A549 (cell line): ENCODE data around the gene KCP. TPM values are rescaled to one million over a fixed set of nuclear protein-coding genes. Genes with fewer than 3 reads are reported as not detected.

Source experiments
- ATAC-seq, 2 experiments: fragments of 200-7000 bp in 1 of 2; fragments of >200 bp in 1 of 2; cut with Nextera tagmentation in 1 of 2; cut with Tn5 transposase in 1 of 2; 3 replicates each; pipeline versions ENCODE4 v1.8.0 to v1.9.1; 2018 to 2020; ENCODE audit warnings: mild to moderate bottlenecking in 1 of 2, moderate library complexity in 1 of 2
- CTCF ChIA-PET: fragments of 300-600 bp; sonication (Branson Sonifier 250); formaldehyde crosslinking; extraction: SDS; loops from one replicate; lab custom pipeline; 2021; ENCODE audit warnings: antibody characterized with exemption, inconsistent platforms; lab: Yijun Ruan, JAX
- POLR2A ChIA-PET: fragments of 350-600 bp; formaldehyde crosslinking; extraction: SDS; loops from one replicate; lab custom pipeline; 2021; ENCODE audit warnings: antibody characterized with exemption, inconsistent platforms; lab: Yijun Ruan, JAX
- DNase-seq, 2 experiments: peaks; one replicate each; pipeline versions ENCODE4 v3.0.0 to v3.0.0-alpha.2; 2011 to 2016; ENCODE audit warnings: low read depth in 1 of 2, low spot score in 1 of 2
- FAIRE-seq: peaks from 2 replicates; lab custom pipeline; 2011; peaks lifted over from hg19 to GRCh38; lab: Jason Lieb, UNC
- H3K27ac ChIP-seq, 2 experiments: fragments of >200 bp; sonication (Bioruptor Twin); formaldehyde crosslinking; 3 replicates each; pipeline ENCODE4 v1.5.1; 2016 to 2017
- H3K4me1 ChIP-seq: fragments of >200 bp; sonication (Bioruptor Twin); formaldehyde crosslinking; 3 replicates; pipeline ENCODE4 v1.6.1; 2016
- H3K4me2 ChIP-seq: fragments of >200 bp; sonication (Bioruptor Twin); formaldehyde crosslinking; 3 replicates; pipeline ENCODE4 v1.6.1; 2016
- H3K4me3 ChIP-seq: fragments of >200 bp; sonication (Bioruptor Twin); formaldehyde crosslinking; 3 replicates; pipeline ENCODE4 v1.5.1; 2016
- H3K9me3 ChIP-seq: fragments of >200 bp; sonication (Bioruptor Twin); formaldehyde crosslinking; 3 replicates; pipeline ENCODE4 v1.6.1; 2016
- BHLHE40 ChIP-seq: IDR thresholded peaks from 2 replicates; pipeline ENCODE4 v1.6.1; 2012; ENCODE audit warnings: low read depth, low read length, inconsistent platforms
- CBX8 ChIP-seq: fragments of 200-600 bp; sonication (generic); IDR thresholded peaks from 2 replicates; pipeline ENCODE4 v1.6.1; 2016
- CEBPB ChIP-seq, 2 experiments: fragments of >200 bp in 1 of 2; sonication (Bioruptor Twin) in 1 of 2; formaldehyde crosslinking in 1 of 2; IDR thresholded peaks; 2 replicates each; pipeline ENCODE4 v1.6.1; 2012 to 2016
- EHMT2 ChIP-seq: fragments of 200-600 bp; sonication (generic); IDR thresholded peaks from 2 replicates; pipeline ENCODE4 v1.6.1; 2016; ENCODE audit warnings: antibody characterized with exemption, low read depth, mild to moderate bottlenecking, moderate library complexity
- EP300 ChIP-seq, 2 experiments: fragments of >200 bp; sonication (Bioruptor Twin); formaldehyde crosslinking; IDR thresholded peaks; 2 replicates in 1 of 2; 3 replicates in 1 of 2; pipeline ENCODE4 v1.6.1; 2016 to 2017
- ESRRA ChIP-seq: fragments of 150-350 bp; IDR thresholded peaks from 2 replicates; pipeline ENCODE4 v1.6.1; 2014; ENCODE audit warnings: mild to moderate bottlenecking, low read length, borderline replicate concordance
- FOSL2 ChIP-seq, 2 experiments: fragments of 450-650 bp in 1 of 2; fragments of >200 bp in 1 of 2; sonication (Bioruptor Twin) in 1 of 2; formaldehyde crosslinking; IDR thresholded peaks; 2 replicates each; pipeline versions ENCODE4 v1.5.0 to v1.6.1; 2016 to 2020; ENCODE audit warnings: mild to moderate bottlenecking in 1 of 2, moderate library complexity in 1 of 2
- FOXS1 ChIP-seq: fragments of 250-450 bp; sonication (Bioruptor Pico); IDR thresholded peaks from 2 replicates; pipeline ENCODE4 v1.5.0; 2020; ENCODE audit warnings: mild to moderate bottlenecking, moderate library complexity
- GATA3 ChIP-seq: IDR thresholded peaks from 2 replicates; pipeline ENCODE4 v1.6.1; 2012; ENCODE audit warnings: borderline replicate concordance
- HEYL ChIP-seq: fragments of 250-450 bp; sonication (Bioruptor Pico); IDR thresholded peaks from 2 replicates; pipeline ENCODE4 v1.8.0; 2021; ENCODE audit warnings: mild to moderate bottlenecking, moderate library complexity
- HOXB13 ChIP-seq: fragments of 250-450 bp; sonication (Bioruptor Pico); IDR thresholded peaks from 2 replicates; pipeline ENCODE4 v1.5.0; 2020; ENCODE audit warnings: low read depth, mild to moderate bottlenecking, moderate library complexity
- HOXB5 ChIP-seq: fragments of 250-450 bp; sonication (Bioruptor Pico); IDR thresholded peaks from 2 replicates; pipeline ENCODE4 v1.5.0; 2020; ENCODE audit warnings: mild to moderate bottlenecking, moderate library complexity
- MAFK ChIP-seq: fragments of 450-650 bp; IDR thresholded peaks from 2 replicates; pipeline ENCODE4 v1.6.1; 2014; ENCODE audit not compliant: partially characterized antibody
- MAZ ChIP-seq: fragments of 150-350 bp; IDR thresholded peaks from 2 replicates; pipeline ENCODE4 v1.6.1; 2014; ENCODE audit warnings: antibody characterized with exemption, low read depth, low read length, borderline replicate concordance
- NFE2L2 ChIP-seq: fragments of 150-350 bp; conservative IDR thresholded peaks from 2 replicates; pipeline ENCODE4 v1.6.1; 2014; ENCODE audit warnings: low read length
- NPAS2 ChIP-seq: fragments of 250-450 bp; sonication (Bioruptor Pico); IDR thresholded peaks from 2 replicates; pipeline ENCODE4 v1.8.0; 2022; ENCODE audit warnings: mild to moderate bottlenecking, moderate library complexity, borderline replicate concordance
- NR3C1 ChIP-seq: fragments of >200 bp; sonication (Bioruptor Twin); formaldehyde crosslinking; IDR thresholded peaks from 3 replicates; pipeline ENCODE4 v1.6.1; 2017
- POLR2A ChIP-seq: IDR thresholded peaks from 2 replicates; pipeline ENCODE4 v1.6.1; 2012; ENCODE audit warnings: mild to moderate bottlenecking, low read length
- RARB ChIP-seq: fragments of 250-450 bp; sonication (Bioruptor Pico); IDR thresholded peaks from 2 replicates; pipeline ENCODE4 v1.8.0; 2021; ENCODE audit warnings: mild to moderate bottlenecking, moderate library complexity
- RFX5 ChIP-seq: fragments of 450-650 bp; IDR thresholded peaks from 2 replicates; pipeline ENCODE4 v1.7.1; 2014; ENCODE audit warnings: antibody characterized with exemption, mild to moderate bottlenecking, moderate library complexity
- RNF2 ChIP-seq: fragments of 200-600 bp; sonication (generic); IDR thresholded peaks from 2 replicates; pipeline ENCODE4 v1.6.1; 2016; ENCODE audit warnings: low read depth, mild to moderate bottlenecking, antibody characterized with exemption, moderate library complexity, borderline replicate concordance
- SREBF2 ChIP-seq: fragments of 450-650 bp; IDR thresholded peaks from 2 replicates; pipeline ENCODE4 v1.6.1; 2014; ENCODE audit warnings: mild to moderate bottlenecking, moderate library complexity
- TP53 ChIP-seq: fragments of 250-450 bp; sonication (Bioruptor Pico); IDR thresholded peaks from 2 replicates; pipeline ENCODE4 v1.5.0; 2021; ENCODE audit warnings: mild to moderate bottlenecking, moderate library complexity
- ZC3H11A ChIP-seq: fragments of 450-650 bp; IDR thresholded peaks from 2 replicates; pipeline ENCODE4 v1.6.1; 2014; ENCODE audit warnings: antibody characterized with exemption, mild to moderate bottlenecking
- ZFP36 ChIP-seq: fragments of 450-650 bp; IDR thresholded peaks from 2 replicates; pipeline ENCODE4 v1.6.1; 2014; ENCODE audit warnings: borderline replicate concordance; ENCODE audit not compliant: partially characterized antibody
- WGBS: methylation state at CpG from one replicate; pipeline ENCODE4 v1.1.6; 2017; ENCODE audit errors: missing lambda C conversion rate; 5-methylcytosine and 5-hydroxymethylcytosine counted together
- polyA plus RNA-seq, 4 experiments: library from polyadenylated mRNA; depleted of rRNA in 3 of 4; stranded (reverse); fragments of >200 nt; fragmentation: RNase III in 1 of 4; extraction: RNeasy Plus Mini Kit Qiagen cat#74134 plus additional on column Dnase treatment in 1 of 4; gene quantifications; 2 replicates in 3 of 4; 3 replicates in 1 of 4; pipeline ENCODE4 v1.2.3, GENCODE V29; 2011 to 2017

KCP gene
- polyA plus RNA-seq, 2 of the 4 experiments (the other 2 are of a cell fraction): 0.14 TPM; not detected in 1

DNA sequence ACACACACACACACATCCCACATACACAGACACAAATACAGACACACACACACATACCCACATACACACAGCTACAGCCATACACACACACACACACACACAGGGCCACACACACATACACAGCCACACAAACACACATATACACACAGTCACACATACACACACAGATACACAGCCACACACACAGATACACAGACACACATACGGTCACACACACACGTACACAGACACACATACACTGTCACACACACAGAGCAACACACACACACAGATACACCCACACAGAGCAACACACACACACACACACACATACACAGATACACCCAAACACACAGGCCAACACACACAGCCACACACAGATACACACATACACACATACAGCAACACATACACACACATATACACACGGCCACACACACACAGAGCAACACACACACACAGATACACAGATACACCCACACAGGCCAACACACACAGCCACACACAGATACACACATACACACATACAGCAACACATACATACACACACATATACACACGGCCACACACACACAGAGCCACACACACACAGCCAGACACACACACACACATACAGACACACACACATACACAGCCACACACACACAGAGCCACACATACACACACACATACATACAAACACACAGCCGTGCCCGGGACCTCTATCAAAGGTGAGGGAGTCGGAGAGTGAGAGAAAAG, 22.3 kb downstream of the KCP start:
- CTCF ChIA-PET: no interaction called here
- Histone ChIP-seq H3K9me3 (no peaks in the 10 kb centered on the region), H3K4me2 (no peak overlapping the region), H3K27ac (no peak overlapping the region), H3K4me1 (no peaks in the 10 kb centered on the region; the same call in 2 of the 3 replicates), H3K4me3 (no peak overlapping the region)
- WGBS: 77% methylated on average over 7 of the region's 7 CpGs
- TF ChIP-seq TP53 (CRISPR knock-in tag) (no peak), HOXB13 (no peak), FOXS1 (CRISPR knock-in tag) (no peak), RFX5 (no peak), ZC3H11A (no peak), NPAS2 (CRISPR knock-in tag) (no peak), RNF2 (no peak), NR3C1 (no peak), CEBPB (IDR thresholded peaks at IDR 0.05) (no peak), HOXB5 (CRISPR knock-in tag) (no peak), GATA3 (no peak), BHLHE40 (no peak), CBX8 (no peak)
- FAIRE-seq (no peak), ATAC-seq (no peak), DNase-seq (no peak)
- POLR2A ChIA-PET: no interaction called here

DNA sequence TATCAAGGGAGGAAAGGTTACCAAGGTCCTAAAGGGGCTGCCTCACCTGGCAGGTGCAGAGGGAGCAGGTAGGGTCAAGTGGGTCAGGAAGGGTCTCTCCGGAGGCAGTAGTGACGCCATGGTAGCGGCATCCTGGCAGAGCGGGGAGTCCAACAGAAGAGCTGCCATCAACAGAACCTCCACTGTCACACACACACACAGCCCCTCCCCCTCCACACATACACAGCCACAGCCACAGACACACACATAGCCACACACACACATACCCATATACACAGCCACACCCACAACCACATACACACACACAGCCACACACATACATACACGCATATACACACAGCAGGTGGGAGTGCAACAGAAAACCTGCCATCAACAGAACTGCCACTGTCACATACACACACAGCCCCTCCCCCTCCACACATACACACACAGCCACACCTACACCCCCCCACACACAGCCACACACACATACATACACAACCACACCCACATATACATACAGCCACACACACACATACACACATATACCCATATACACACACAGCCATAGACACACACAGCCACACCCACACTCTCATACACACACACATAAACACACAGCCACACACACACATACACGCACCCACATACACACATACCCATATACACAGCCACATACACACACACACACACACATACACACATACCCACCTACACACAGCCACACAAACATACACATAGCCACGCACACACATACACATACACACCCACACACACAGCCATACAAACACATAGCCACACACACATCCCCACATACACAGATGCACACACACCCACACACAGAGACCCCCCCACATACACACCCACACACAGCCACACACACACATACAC, 23.1 kb downstream of the KCP start:
- no peak for ATAC-seq
- no peak overlapping the region for H3K4me3 ChIP-seq
- WGBS: 80% methylated on average over 7 of the region's 7 CpGs
- ChIA-PET POLR2A (no interaction called here), CTCF (interaction anchor here (0.6 to 9.4 kb wide), 4 partner anchors 10 to 414 kb away, joined by 3 to 225 read pairs (median 3); partner anchors contain the start of gene ATP6V1F)
- H3K4me2 ChIP-seq: no peak overlapping the region
- no peaks in the 10 kb centered on the region; the same call in 2 of the 3 replicates for H3K4me1 ChIP-seq
- FAIRE-seq: no peak
- no peaks in the 10 kb centered on the region for H3K9me3 ChIP-seq
- TF ChIP-seq RARB (no peak), FOSL2 (IDR thresholded peaks at IDR 0.05) (no peak), FOSL2 (CRISPR knock-in tag; IDR thresholded peaks at IDR 0.05) (no peak), EHMT2 (no peak), NFE2L2 (no peak), ZFP36 (no peak), ESRRA (no peak), RFX5 (no peak), HEYL (CRISPR knock-in tag) (no peak), CEBPB (IDR thresholded peaks at IDR 0.05) (no peak), POLR2A (no peak; the same call in 1 of the 2 replicates), MAZ (no peak), EP300 (IDR thresholded peaks at IDR 0.05) (no peak), SREBF2 (no peak), CBX8 (no peak), MAFK (no peak), HOXB5 (CRISPR knock-in tag) (no peak)
- DNase-seq: no peak
- no peak overlapping the region for H3K27ac ChIP-seq
